BJ (cell line): Measurements from ENCODE around the gene ATXN1. TPM values are rescaled to one million over a fixed set of nuclear protein-coding genes. Genes with fewer than 3 reads are reported as not detected.

Experiments used
- CTCF ChIA-PET: fragments of 350-600 bp; formaldehyde crosslinking; extraction: SDS; loops from one replicate; lab custom pipeline; 2021; ENCODE audit warnings: antibody characterized with exemption, inconsistent platforms; lab: Yijun Ruan, JAX
- POLR2A ChIA-PET: fragments of 300-600 bp; sonication (Branson Sonifier 250); formaldehyde crosslinking; extraction: SDS; loops from one replicate; lab custom pipeline; 2021; ENCODE audit warnings: antibody characterized with exemption; lab: Charles Lee
- DNase-seq: peaks from one replicate; pipeline ENCODE4 v3.0.0-alpha.2; 2011; ENCODE audit warnings: low read depth
- H3K27me3 ChIP-seq: 2 replicates; pipeline ENCODE4 v1.6.0; 2011; ENCODE audit warnings: low read length; ENCODE audit not compliant: control insufficient read depth, insufficient read depth
- H3K36me3 ChIP-seq: 2 replicates; pipeline ENCODE4 v1.5.1; 2011; ENCODE audit warnings: low read length; ENCODE audit not compliant: control insufficient read depth, insufficient read depth
- H3K4me3 ChIP-seq: 2 replicates; pipeline ENCODE4 v1.5.1; 2011; ENCODE audit warnings: low read depth, mild to moderate bottlenecking, control low read depth, low read length
- polyA plus RNA-seq: library from polyadenylated mRNA; depleted of rRNA; stranded (reverse); fragments of >200 nt; gene quantifications from 2 replicates; pipeline ENCODE4 v1.2.3, GENCODE V29; 2011
- TF ChIP-seq, protein P1 (sequence below): IDR thresholded peaks from 2 replicates; pipeline ENCODE4 v1.5.1; 2011; ENCODE audit warnings: low read depth, mild to moderate bottlenecking, control low read depth, inconsistent platforms, low read length, moderate library complexity; ENCODE audit not compliant: insufficient read depth

The ATXN1 gene
- polyA plus RNA-seq, 1 experiment: 60.2 TPM

DNA sequence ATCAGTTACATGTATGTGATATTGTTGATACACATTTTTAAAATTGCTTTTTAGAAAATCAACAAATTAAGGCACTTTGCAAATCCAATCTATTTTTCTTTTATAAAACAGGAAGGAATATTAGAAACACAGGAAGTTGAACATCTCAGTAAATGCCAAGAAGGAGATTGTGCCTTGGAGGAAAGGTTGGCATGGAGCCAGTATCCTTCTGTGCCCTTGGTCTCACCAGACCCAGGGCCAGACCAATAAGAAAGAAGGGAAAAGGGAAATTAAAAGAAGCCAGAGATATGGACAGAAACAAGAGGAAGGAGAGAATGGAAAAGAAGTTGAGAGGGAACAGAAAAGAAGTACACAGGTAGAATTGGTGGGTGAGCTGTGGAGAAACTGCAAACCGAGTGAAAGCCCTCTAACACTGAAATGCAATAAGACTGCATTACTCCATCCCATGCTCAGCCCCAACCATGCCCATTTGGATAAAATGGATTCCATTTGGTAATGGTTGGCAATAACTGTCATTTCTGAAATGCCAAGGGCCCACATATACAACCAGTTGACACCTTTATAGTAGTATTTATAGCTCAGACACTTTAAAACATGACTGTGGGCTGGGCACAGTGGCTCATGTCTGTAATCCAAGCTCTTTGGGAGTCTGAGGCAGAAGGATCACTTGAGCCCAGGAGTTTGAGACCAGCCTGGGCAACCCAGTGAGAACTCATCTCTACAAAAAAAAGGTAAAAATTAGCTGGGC lies 389.1 kb downstream of the ATXN1 start:
- TF ChIP-seq, protein P1, sequence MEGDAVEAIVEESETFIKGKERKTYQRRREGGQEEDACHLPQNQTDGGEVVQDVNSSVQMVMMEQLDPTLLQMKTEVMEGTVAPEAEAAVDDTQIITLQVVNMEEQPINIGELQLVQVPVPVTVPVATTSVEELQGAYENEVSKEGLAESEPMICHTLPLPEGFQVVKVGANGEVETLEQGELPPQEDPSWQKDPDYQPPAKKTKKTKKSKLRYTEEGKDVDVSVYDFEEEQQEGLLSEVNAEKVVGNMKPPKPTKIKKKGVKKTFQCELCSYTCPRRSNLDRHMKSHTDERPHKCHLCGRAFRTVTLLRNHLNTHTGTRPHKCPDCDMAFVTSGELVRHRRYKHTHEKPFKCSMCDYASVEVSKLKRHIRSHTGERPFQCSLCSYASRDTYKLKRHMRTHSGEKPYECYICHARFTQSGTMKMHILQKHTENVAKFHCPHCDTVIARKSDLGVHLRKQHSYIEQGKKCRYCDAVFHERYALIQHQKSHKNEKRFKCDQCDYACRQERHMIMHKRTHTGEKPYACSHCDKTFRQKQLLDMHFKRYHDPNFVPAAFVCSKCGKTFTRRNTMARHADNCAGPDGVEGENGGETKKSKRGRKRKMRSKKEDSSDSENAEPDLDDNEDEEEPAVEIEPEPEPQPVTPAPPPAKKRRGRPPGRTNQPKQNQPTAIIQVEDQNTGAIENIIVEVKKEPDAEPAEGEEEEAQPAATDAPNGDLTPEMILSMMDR: no peak
- no peak overlapping the region for H3K4me3 ChIP-seq
- no peaks in the 10 kb centered on the region; the same call in none of the 2 replicates for H3K36me3 ChIP-seq
- H3K27me3 ChIP-seq: no peaks in the 10 kb centered on the region
- CTCF ChIA-PET: no interaction called here
- DNase-seq: no peak
- POLR2A ChIA-PET: no interaction called here

DNA sequence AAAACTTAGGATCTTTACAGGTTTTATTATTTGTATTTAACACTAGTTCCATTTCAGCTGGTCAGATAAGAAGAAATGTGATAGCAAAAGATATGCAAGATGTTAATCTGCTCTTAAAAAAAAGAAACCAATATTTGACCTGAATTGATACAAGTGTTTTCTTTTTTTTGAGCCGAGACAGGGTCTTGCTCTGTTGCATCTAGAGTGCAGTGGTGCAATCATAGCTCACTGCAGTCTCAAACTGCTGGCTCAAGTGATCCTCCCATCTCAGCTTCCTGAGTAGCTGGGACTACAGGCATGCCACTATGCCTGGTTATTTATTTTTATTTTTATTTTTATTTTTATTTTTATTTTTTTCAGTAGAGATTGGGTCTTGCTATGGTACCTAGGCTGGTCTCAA lies 389.9 kb downstream of the ATXN1 start:
- Histone ChIP-seq H3K27me3 (no peaks in the 10 kb centered on the region), H3K36me3 (no peaks in the 10 kb centered on the region; the same call in none of the 2 replicates), H3K4me3 (no peak overlapping the region)
- CTCF ChIA-PET: interaction anchor here (1.1 kb wide), 1 partner anchor 140 kb away, joined by 3 read pairs; no protein-coding TSS in a partner anchor
- TF ChIP-seq, protein P1: no peak
- DNase-seq: no peak
- POLR2A ChIA-PET: interaction anchor here (0.7 kb wide), 1 partner anchor 439 kb away, joined by 7 read pairs; no protein-coding TSS in a partner anchor

DNA sequence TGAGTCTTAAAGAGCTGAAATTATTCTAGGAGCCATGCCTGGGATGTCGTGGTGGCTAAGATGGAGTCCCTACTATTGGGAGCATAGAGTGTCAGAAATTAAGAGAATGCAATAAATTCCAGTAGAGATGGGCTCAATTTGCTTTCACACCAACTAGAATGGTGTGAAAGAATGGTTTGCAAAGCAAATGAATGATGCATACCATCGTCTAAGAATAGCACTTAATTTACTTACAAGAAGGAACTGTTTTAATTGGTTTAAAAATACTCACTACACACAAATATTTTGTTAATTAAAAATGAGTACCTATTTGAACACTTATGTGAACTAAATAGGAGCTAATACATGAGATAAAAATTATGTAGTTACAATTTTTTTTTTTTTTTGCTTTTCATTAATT lies 390.3 kb downstream of the ATXN1 start:
- Histone ChIP-seq H3K36me3 (no peaks in the 10 kb centered on the region; the same call in none of the 2 replicates), H3K4me3 (no peak overlapping the region), H3K27me3 (no peaks in the 10 kb centered on the region)
- no peak for DNase-seq
- TF ChIP-seq, protein P1: no peak
- ChIA-PET POLR2A (interaction anchor here (0.7 kb wide), 1 partner anchor 439 kb away, joined by 7 read pairs; no protein-coding TSS in a partner anchor), CTCF (interaction anchor here (1.1 kb wide), 1 partner anchor 140 kb away, joined by 3 read pairs; no protein-coding TSS in a partner anchor)

DNA sequence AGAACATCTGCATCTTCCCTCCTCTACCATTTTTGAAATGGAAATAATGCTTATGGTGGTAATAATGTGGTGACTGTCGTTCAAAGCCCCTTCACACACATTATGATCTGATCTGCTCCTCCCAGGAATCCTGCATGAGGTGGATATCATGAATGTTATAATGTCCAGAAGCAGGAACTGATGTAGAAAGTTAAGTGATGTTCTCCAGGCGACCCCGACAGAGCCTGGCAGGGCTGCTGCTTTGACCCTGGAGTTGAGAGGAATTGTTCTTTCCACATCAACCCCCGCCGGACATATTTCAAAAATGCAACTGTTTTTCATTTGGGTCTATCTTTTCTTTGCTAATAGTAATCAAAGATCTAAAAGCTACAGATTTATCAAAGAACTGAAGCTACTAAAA lies 391.3 kb downstream of the ATXN1 start:
- CTCF ChIA-PET: interaction anchor here (0.9 to 1.1 kb wide), 2 partner anchors 10 to 18 kb away, joined by 4 read pairs; no protein-coding TSS in a partner anchor
- H3K4me3 ChIP-seq: no peak overlapping the region

More for the DNA sequence above, 391.3 kb downstream of the ATXN1 start:
- POLR2A ChIA-PET: no interaction called here
- DNase-seq: no peak
- Histone ChIP-seq H3K36me3 (no peaks in the 10 kb centered on the region; the same call in none of the 2 replicates), H3K27me3 (no peaks in the 10 kb centered on the region)
- TF ChIP-seq, protein P1: no peak
